22Rv1 (cell line): ENCODE measurements around the gene PPP4R3B.
"Not testable (repeated sequence)": the region's sequence is repeated elsewhere in the genome, so short reads cannot be mapped to it uniquely, and the experiment has no call there.

Experiments used
- H3K27ac ChIP-seq: fragments of 450-650 bp; 2 replicates; pipeline ENCODE4 v1.5.1; 2017
- CTCF ChIP-seq: fragments of 450-650 bp; IDR thresholded peaks from 2 replicates; pipeline ENCODE4 v1.5.1; 2017; ENCODE audit warnings: mild to moderate bottlenecking
- ZFX ChIP-seq: fragments of 450-650 bp; IDR thresholded peaks from 2 replicates; pipeline ENCODE4 v1.6.1; 2017; ENCODE audit warnings: antibody characterized with exemption, borderline replicate concordance

PPP4R3B gene

GRCh38 chr2:55567298-55567697, 50.1 kb downstream of the PPP4R3B start:
- H3K27ac ChIP-seq, result no peak overlapping the region
- no peak for TF ChIP-seq ZFX
- TF ChIP-seq CTCF, result no peak

- no peak overlapping the region for H3K27ac ChIP-seq
- TF ChIP-seq CTCF, result no peak
- TF ChIP-seq ZFX, result no peak
Observed at GRCh38 chr2:55565613-55566012, 51.8 kb downstream of the PPP4R3B start.

- no peak overlapping the region for H3K27ac ChIP-seq
- TF ChIP-seq CTCF (no peak), ZFX (no peak)
Observed at GRCh38 chr2:55560855-55561254, 56.6 kb downstream of the PPP4R3B start.

GRCh38 chr2:55556809-55557208, 60.6 kb downstream of the PPP4R3B start:
- TF ChIP-seq ZFX, result no peak
- TF ChIP-seq CTCF, result no peak

GRCh38 chr2:55555977-55556376, 61.4 kb downstream of the PPP4R3B start:
- H3K27ac ChIP-seq, result no peak overlapping the region
- TF ChIP-seq ZFX (no peak), CTCF (no peak)

More at GRCh38 chr2:55556809-55557208, 60.6 kb downstream of the PPP4R3B start:
- H3K27ac ChIP-seq, result no peak overlapping the region

GRCh38 chr2:55553321-55553720, 64.1 kb downstream of the PPP4R3B start:
- no peak for TF ChIP-seq CTCF
- no peak for TF ChIP-seq ZFX
- H3K27ac ChIP-seq, result no peak overlapping the region

GRCh38 chr2:55550368-55551102, 66.9 kb downstream of the PPP4R3B start:
- H3K27ac ChIP-seq, result no peak overlapping the region

GRCh38 chr2:55547679-55548078, 69.7 kb downstream of the PPP4R3B start:
- H3K27ac ChIP-seq, result not testable (repeated sequence)

More at GRCh38 chr2:55550368-55551102, 66.9 kb downstream of the PPP4R3B start:
- no peak for TF ChIP-seq CTCF
- no peak for TF ChIP-seq ZFX
